ENCODE measurements around the gene BEST2.

Gene BEST2

DNA sequence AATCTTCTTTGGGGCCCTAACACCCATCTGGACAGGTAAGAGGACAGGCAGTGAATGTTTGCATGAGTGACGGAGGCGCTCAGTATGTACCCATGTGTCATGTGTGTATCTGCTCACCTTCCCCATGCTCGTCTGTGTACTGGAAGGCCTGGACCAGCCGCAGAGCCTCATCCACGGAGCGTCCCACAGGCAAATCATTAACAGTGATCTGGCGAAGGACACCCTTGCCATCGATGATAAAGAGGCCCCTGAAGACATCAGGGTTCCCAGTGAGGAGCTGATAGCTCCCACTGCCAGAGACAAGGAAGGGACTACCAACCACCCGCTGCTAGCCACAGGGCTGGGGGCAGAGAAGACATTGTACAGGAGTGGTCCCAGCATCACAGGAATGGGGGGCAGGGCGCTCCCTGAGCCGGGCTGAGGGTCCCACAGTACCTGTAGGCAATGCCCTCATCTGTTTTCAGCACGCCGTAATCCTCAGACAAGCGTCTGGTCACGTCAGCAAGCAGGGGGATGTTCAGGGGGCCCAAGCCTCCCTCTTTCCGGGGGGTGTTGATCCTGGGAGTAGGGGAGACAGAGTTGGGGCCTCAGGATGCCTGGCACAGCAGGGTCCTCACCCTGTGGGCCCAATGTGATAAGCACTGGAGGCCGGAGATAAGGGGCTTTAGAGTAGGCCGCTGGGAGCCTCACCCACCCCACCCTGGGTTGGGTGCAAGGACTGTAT is 48.3 kb downstream of the BEST2 start:
- TF ChIP-seq PPARA (CRISPR knock-in tag; IDR thresholded peaks at IDR 0.05; ENCODE audit: borderline replicate concordance) = no peak
- TF ChIP-seq GLIS3 (CRISPR knock-in tag; IDR thresholded peaks at IDR 0.05) = no peak
- TF ChIP-seq, protein P1, sequence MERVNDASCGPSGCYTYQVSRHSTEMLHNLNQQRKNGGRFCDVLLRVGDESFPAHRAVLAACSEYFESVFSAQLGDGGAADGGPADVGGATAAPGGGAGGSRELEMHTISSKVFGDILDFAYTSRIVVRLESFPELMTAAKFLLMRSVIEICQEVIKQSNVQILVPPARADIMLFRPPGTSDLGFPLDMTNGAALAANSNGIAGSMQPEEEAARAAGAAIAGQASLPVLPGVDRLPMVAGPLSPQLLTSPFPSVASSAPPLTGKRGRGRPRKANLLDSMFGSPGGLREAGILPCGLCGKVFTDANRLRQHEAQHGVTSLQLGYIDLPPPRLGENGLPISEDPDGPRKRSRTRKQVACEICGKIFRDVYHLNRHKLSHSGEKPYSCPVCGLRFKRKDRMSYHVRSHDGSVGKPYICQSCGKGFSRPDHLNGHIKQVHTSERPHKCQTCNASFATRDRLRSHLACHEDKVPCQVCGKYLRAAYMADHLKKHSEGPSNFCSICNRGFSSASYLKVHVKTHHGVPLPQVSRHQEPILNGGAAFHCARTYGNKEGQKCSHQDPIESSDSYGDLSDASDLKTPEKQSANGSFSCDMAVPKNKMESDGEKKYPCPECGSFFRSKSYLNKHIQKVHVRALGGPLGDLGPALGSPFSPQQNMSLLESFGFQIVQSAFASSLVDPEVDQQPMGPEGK (CRISPR knock-in tag; IDR thresholded peaks at IDR 0.05; ENCODE audit: borderline replicate concordance) = no peak
- no peak for TF ChIP-seq ISL1 (CRISPR knock-in tag; IDR thresholded peaks at IDR 0.05)
- TF ChIP-seq, protein P2, sequence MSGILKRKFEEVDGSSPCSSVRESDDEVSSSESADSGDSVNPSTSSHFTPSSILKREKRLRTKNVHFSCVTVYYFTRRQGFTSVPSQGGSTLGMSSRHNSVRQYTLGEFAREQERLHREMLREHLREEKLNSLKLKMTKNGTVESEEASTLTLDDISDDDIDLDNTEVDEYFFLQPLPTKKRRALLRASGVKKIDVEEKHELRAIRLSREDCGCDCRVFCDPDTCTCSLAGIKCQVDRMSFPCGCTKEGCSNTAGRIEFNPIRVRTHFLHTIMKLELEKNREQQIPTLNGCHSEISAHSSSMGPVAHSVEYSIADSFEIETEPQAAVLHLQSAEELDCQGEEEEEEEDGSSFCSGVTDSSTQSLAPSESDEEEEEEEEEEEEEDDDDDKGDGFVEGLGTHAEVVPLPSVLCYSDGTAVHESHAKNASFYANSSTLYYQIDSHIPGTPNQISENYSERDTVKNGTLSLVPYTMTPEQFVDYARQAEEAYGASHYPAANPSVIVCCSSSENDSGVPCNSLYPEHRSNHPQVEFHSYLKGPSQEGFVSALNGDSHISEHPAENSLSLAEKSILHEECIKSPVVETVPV (CRISPR knock-in tag; IDR thresholded peaks at IDR 0.05) = no peak
- no peak for TF ChIP-seq RARB (CRISPR knock-in tag; IDR thresholded peaks at IDR 0.05)
- TF ChIP-seq CSDC2 (CRISPR knock-in tag; IDR thresholded peaks at IDR 0.05) = no peak
- no peak for TF ChIP-seq ARNTL (CRISPR knock-in tag; IDR thresholded peaks at IDR 0.05; ENCODE audit: borderline replicate concordance, low read depth)
- no peak for TF ChIP-seq ZFP30 (CRISPR knock-in tag; IDR thresholded peaks at IDR 0.05)
- TF ChIP-seq TOX (CRISPR knock-in tag; IDR thresholded peaks at IDR 0.05; ENCODE audit: borderline replicate concordance) = no peak
- TF ChIP-seq ZNF8 (CRISPR knock-in tag; IDR thresholded peaks at IDR 0.05) = no peak
- TF ChIP-seq ZC3H10 (CRISPR knock-in tag; IDR thresholded peaks at IDR 0.05) = no peak
- no peak for TF ChIP-seq TCF4 (CRISPR knock-in tag; IDR thresholded peaks at IDR 0.05; ENCODE audit: borderline replicate concordance)
- TF ChIP-seq, protein P3, sequence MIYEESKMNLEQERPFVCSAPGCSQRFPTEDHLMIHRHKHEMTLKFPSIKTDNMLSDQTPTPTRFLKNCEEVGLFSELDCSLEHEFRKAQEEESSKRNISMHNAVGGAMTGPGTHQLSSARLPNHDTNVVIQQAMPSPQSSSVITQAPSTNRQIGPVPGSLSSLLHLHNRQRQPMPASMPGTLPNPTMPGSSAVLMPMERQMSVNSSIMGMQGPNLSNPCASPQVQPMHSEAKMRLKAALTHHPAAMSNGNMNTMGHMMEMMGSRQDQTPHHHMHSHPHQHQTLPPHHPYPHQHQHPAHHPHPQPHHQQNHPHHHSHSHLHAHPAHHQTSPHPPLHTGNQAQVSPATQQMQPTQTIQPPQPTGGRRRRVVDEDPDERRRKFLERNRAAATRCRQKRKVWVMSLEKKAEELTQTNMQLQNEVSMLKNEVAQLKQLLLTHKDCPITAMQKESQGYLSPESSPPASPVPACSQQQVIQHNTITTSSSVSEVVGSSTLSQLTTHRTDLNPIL (CRISPR knock-in tag; IDR thresholded peaks at IDR 0.05; ENCODE audit: low read depth) = no peak
- TF ChIP-seq, protein P4, sequence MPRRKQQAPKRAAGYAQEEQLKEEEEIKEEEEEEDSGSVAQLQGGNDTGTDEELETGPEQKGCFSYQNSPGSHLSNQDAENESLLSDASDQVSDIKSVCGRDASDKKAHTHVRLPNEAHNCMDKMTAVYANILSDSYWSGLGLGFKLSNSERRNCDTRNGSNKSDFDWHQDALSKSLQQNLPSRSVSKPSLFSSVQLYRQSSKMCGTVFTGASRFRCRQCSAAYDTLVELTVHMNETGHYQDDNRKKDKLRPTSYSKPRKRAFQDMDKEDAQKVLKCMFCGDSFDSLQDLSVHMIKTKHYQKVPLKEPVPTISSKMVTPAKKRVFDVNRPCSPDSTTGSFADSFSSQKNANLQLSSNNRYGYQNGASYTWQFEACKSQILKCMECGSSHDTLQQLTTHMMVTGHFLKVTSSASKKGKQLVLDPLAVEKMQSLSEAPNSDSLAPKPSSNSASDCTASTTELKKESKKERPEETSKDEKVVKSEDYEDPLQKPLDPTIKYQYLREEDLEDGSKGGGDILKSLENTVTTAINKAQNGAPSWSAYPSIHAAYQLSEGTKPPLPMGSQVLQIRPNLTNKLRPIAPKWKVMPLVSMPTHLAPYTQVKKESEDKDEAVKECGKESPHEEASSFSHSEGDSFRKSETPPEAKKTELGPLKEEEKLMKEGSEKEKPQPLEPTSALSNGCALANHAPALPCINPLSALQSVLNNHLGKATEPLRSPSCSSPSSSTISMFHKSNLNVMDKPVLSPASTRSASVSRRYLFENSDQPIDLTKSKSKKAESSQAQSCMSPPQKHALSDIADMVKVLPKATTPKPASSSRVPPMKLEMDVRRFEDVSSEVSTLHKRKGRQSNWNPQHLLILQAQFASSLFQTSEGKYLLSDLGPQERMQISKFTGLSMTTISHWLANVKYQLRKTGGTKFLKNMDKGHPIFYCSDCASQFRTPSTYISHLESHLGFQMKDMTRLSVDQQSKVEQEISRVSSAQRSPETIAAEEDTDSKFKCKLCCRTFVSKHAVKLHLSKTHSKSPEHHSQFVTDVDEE (CRISPR knock-in tag; IDR thresholded peaks at IDR 0.05) = no peak
- no peak for ATAC-seq

DNA sequence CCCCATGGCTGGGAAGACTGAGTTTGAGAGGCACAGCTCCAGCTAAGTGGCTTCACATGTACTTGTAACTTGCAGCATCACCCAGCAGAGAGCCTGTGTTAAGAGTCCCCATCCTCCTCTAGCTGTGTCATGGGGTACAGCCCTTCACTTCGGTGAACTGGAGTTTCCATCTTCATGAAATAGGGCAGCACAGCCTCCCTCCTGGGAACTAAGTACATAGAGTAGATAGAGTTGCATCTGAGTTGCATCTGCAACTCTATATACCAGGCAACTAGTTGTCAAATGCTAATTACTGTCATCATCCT is 48.8 kb downstream of the BEST2 start:
- ATAC-seq = no peak
- TF ChIP-seq ZNF8 (CRISPR knock-in tag; IDR thresholded peaks at IDR 0.05) (no peak), BACH2 (CRISPR knock-in tag; IDR thresholded peaks at IDR 0.05; ENCODE audit: borderline replicate concordance) (no peak), ZFP3 (CRISPR knock-in tag; IDR thresholded peaks at IDR 0.05) (no peak), GLIS3 (CRISPR knock-in tag; IDR thresholded peaks at IDR 0.05) (no peak), ZC3H10 (CRISPR knock-in tag; IDR thresholded peaks at IDR 0.05) (no peak), ZFP30 (CRISPR knock-in tag; IDR thresholded peaks at IDR 0.05) (no peak), TCF4 (CRISPR knock-in tag; IDR thresholded peaks at IDR 0.05; ENCODE audit: borderline replicate concordance) (no peak), ZNF70 (CRISPR knock-in tag; IDR thresholded peaks at IDR 0.05) (no peak), ISL1 (CRISPR knock-in tag; IDR thresholded peaks at IDR 0.05) (no peak), SNAI2 (CRISPR knock-in tag; IDR thresholded peaks at IDR 0.05) (no peak), OSR1 (CRISPR knock-in tag; IDR thresholded peaks at IDR 0.05) (no peak), PPARA (CRISPR knock-in tag; IDR thresholded peaks at IDR 0.05; ENCODE audit: borderline replicate concordance) (no peak), ESRRG (CRISPR knock-in tag; IDR thresholded peaks at IDR 0.05) (no peak)
- TF ChIP-seq, protein P3 (CRISPR knock-in tag; IDR thresholded peaks at IDR 0.05; ENCODE audit: low read depth) = no peak
- TF ChIP-seq, protein P5, sequence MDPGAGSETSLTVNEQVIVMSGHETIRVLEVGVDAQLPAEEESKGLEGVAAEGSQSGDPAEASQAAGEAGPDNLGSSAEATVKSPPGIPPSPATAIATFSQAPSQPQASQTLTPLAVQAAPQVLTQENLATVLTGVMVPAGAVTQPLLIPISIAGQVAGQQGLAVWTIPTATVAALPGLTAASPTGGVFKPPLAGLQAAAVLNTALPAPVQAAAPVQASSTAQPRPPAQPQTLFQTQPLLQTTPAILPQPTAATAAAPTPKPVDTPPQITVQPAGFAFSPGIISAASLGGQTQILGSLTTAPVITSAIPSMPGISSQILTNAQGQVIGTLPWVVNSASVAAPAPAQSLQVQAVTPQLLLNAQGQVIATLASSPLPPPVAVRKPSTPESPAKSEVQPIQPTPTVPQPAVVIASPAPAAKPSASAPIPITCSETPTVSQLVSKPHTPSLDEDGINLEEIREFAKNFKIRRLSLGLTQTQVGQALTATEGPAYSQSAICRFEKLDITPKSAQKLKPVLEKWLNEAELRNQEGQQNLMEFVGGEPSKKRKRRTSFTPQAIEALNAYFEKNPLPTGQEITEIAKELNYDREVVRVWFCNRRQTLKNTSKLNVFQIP (CRISPR knock-in tag; IDR thresholded peaks at IDR 0.05; ENCODE audit: borderline replicate concordance, low read depth) = no peak
- TF ChIP-seq, protein P4 (CRISPR knock-in tag; IDR thresholded peaks at IDR 0.05) = no peak
